Thymus (tissue), 14 donors: ENCODE data around the gene DIAPH1. TPM values are rescaled to one million over a fixed set of nuclear protein-coding genes. Genes with fewer than 3 reads are reported as not detected.

ENCODE experiments used
- DNase-seq, 9 donors: peaks; one replicate each; pipeline ENCODE4 v3.0.0-alpha.2; 2013; ENCODE audit warnings: low spot score in 9 of 9, low read depth in 6 of 9, missing footprints in 1 of 9
- H3K27ac ChIP-seq, 2 donors: one replicate each; pipeline ENCODE4 v1.5.1; 2013; ENCODE audit warnings: control low read depth in 1 of 2, low read depth in 1 of 2, low read length in 1 of 2, mild to moderate bottlenecking in 1 of 2, moderate library complexity in 1 of 2
- H3K27me3 ChIP-seq, 2 donors: one replicate each; pipeline ENCODE4 v1.5.1; 2013; ENCODE audit warnings: low read length in 1 of 2; ENCODE audit not compliant: control insufficient read depth in 2 of 2, insufficient read depth in 1 of 2
- H3K36me3 ChIP-seq, 2 donors: one replicate each; pipeline ENCODE4 v1.5.1; 2013; ENCODE audit warnings: low read length in 1 of 2, mild to moderate bottlenecking in 1 of 2, moderate library complexity in 1 of 2; ENCODE audit not compliant: control insufficient read depth in 2 of 2, insufficient read depth in 2 of 2
- H3K4me1 ChIP-seq, 2 donors: one replicate each; pipeline ENCODE4 v1.5.1; 2013; ENCODE audit warnings: low read length in 2 of 2; ENCODE audit not compliant: control insufficient read depth in 2 of 2, insufficient read depth in 2 of 2
- H3K4me3 ChIP-seq, 2 donors: one replicate each; pipeline ENCODE4 v1.5.1; 2013; ENCODE audit warnings: low read length in 2 of 2, control low read depth in 1 of 2, mild to moderate bottlenecking in 1 of 2
- H3K9me3 ChIP-seq, 2 donors: one replicate each; pipeline ENCODE4 v1.5.1; 2013; ENCODE audit warnings: low read length in 1 of 2, mild to moderate bottlenecking in 1 of 2; ENCODE audit not compliant: control insufficient read depth in 2 of 2, insufficient read depth in 1 of 2
- WGBS: extraction: QIAGEN DNeasy Blood & Tissue Kit; methylation state at CpG from one replicate; pipeline ENCODE4 v1.1.7; 2013; 5-methylcytosine and 5-hydroxymethylcytosine counted together
- long read RNA-seq, 10 donors: transcript quantifications; one replicate each; lab custom pipeline, GENCODE V29; 2026
- polyA plus RNA-seq: library from polyadenylated mRNA; stranded (reverse); fragments of 200-250 nt; gene quantifications from one replicate; pipeline ENCODE4 v1.2.3, GENCODE V29; 2013
- total RNA-seq: library from RNA; stranded (reverse); fragments of 120-200 nt; gene quantifications from one replicate; pipeline ENCODE4 v1.2.4, GENCODE V29; 2013
- donor health status: healthy.

Gene DIAPH1
- total RNA-seq (28.0 TPM), polyA plus RNA-seq (80.0 TPM)
- long read RNA-seq, donor 1, result 0 reads
- long read RNA-seq, donor 2, result 0 reads
- long read RNA-seq, donor 3, partial matches to known transcripts, result 73 of 73 reads
- long read RNA-seq, donor 3, other reads (novel, unspliced or antisense), result 0 of 73 reads
- long read RNA-seq, donor 4, result 0 reads
- long read RNA-seq, donor 5, partial matches to known transcripts, result 5 of 5 reads
- long read RNA-seq, donor 5, other reads (novel, unspliced or antisense), result 0 of 5 reads
- long read RNA-seq, donor 6, partial matches to known transcripts, result 5 of 5 reads
- long read RNA-seq, donor 6, other reads (novel, unspliced or antisense), result 0 of 5 reads
- long read RNA-seq, donor 7, result 0 reads
- long read RNA-seq, donor 8, result 0 reads
- long read RNA-seq, donor 9, result 0 reads
- long read RNA-seq, donor 10, result 0 reads

DNA sequence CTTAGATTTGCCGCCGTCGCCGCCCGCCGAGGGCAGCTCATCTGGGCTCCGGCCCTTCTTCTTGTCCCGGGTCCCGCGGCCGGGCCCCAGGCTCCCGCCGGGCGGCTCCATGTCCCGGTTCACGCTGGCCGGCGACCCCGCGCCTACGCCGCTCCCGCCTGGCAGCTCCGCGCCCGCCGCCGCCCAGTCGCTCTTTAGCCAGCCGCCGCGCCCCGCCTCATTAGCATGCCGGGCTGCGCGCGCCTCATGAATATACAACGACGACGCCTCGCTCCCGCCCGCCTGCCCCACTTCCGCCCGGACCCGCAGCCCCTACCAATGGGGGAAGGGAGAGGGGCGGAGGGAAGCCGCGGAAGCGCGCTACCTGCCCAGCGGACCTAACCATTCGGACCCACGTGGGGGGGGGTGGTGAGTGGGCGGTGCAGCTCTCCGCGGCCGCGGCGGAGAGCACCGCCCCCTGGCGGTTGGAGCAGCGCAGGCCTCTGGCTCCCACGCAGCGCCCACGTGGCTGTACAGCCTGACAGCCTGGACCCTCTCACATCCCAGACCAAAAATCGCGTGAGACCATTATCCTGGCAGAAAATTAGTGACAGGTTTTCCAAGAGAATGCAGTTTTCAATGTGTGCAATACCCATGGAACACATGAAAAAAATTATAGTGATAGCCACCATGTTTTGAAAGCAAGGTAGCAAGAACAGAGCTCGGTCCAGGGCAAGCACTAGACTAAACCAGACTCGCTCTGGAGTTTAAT, at the start of gene DIAPH1:
Gene DIAPH1 (minus strand): TSS at position 197 of the 751 bp plus-strand sequence. CDS start 86 bp downstream, at position 111.
- Histone ChIP-seq H3K36me3 (peaks cover 28 to 41% of the 10 kb centered on the region in 2 donors), H3K27ac (peak within 1 kb of the TSS; percentile 84 to 91), H3K4me3 (peak within 1 kb of the TSS; percentile 75 to 95), H3K9me3 (no peaks in the 10 kb centered on the region), H3K27me3 (no peaks in the 10 kb centered on the region), H3K4me1 (peaks cover 6 to 30% of the 10 kb centered on the region in 2 donors)
- 3% methylated on average over 70 of the region's 70 CpGs for WGBS
- DNase-seq, result peak; percentile 84 to 98 (median 95)

DNA sequence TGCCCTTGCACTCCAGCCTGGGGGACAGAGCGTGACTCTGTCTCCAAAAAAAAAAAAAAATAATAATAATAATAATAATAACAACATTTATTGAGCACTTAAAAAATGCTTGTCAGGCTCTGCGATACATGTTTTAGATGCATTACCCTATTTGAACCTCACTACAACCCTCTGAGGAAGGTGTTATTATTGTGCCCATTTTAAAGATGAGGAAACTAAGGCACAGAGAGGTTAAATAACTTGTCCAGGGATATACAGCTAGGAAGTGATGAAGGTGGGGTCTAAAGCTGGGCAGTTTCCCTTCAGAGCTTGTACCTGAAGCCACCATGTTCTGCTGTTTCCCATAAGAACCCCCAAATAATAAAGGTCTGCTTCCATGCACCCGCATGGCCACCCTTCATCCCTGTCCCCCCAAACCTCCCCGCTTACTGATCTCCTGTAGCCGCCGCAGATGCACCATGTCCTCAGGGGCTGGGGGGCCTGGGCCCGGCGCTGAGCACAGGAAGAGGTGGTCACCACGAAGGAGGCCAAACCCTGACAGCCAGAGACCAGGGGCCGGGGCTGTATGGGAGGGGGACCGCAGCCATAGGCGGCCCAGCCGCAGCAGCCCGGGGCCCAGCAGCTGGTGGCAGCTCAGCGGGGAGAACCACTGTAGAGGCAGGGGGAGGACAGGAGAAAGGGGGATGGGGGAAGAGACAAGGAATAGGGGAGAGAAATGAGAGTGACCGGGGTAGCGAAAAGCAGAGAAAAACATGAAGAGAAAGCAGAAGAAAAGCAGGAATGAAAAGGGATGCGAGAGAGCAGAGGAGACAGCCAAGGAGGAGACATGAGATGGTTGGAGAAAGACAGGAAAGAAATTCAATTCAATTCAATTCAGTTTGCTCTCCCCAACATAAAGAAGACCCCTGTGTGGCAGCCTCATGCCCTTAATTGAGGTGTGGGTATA, 47.5 kb upstream of the DIAPH1 start:
- no peaks in the 10 kb centered on the region for H3K4me1 ChIP-seq
- DNase-seq, result no peak
- no peaks in the 10 kb centered on the region for H3K36me3 ChIP-seq
- WGBS, result 95% methylated on average over 18 of the region's 18 CpGs
- H3K9me3 ChIP-seq, result no peaks in the 10 kb centered on the region
- H3K27me3 ChIP-seq, result peaks cover 0 to 5% of the 10 kb centered on the region in 2 donors
- H3K4me3 ChIP-seq, result no peak overlapping the region
- H3K27ac ChIP-seq, result no peak overlapping the region

DNA sequence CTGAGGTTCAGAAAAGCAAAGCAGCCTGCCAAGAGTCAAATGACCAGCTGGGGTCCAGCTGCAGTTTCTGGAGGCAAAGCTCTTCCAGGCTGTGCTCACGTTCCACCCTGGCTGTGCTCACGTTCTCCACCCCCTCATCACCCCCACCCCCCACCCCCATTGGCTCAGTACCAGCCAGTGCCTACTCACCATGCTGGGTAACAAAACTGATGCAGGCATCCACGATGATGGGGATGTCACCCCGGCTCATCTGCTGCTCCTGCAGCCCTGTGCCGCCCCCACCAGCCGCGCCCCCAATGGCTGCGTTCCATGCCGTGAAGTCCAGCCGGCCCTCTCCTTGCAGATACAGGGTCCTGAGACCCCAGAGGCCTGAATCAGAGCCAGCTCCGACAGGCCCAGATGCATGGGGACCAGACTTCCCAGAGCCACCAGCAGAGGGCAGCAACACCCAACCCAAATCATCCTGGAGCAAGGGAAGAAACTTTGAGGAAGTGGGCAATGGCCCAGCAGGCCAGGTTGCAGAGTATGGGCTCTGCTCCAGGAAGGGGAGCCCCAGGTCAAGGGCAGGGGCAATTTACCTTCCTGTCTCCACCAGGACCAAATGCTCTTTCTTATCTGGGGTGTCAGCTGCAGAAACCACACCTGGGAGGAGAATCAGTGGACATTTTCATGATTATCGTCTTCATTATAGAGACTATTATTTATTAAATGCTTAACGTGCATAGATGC, 46.1 kb upstream of the DIAPH1 start:
- no peak overlapping the region for H3K27ac ChIP-seq
- no peak overlapping the region for H3K4me3 ChIP-seq
- no peaks in the 10 kb centered on the region for H3K9me3 ChIP-seq
- H3K27me3 ChIP-seq, result peaks cover 0 to 5% of the 10 kb centered on the region in 2 donors
- peak in 8 of 9 donors; percentile 37 to 76 (median 56) for DNase-seq
- no peaks in the 10 kb centered on the region for H3K36me3 ChIP-seq
- no peaks in the 10 kb centered on the region for H3K4me1 ChIP-seq
- WGBS, result 47% methylated on average over 13 of the region's 13 CpGs

DNA sequence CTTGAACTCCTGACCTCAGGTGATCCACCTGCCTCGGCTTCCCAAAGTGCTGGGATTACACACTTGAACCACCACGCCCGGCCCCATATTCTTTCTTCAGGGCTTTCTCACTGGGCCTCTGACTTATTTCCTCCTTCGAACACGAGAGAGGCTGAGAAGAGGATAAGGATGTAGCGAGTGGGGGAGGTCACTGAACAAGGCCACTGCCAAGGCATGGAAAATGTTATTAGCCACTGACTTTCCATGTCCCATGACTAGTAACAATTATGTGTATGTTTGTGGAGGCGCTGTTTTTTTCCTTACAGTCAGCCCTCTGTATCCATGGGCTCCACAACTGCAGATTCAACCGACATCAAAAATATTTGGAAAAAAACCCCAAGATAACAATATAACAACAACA, 44.7 kb upstream of the DIAPH1 start:
- no peak for DNase-seq
- no peaks in the 10 kb centered on the region for H3K9me3 ChIP-seq
- no peaks in the 10 kb centered on the region for H3K4me1 ChIP-seq
- H3K27me3 ChIP-seq, result peaks cover 0 to 9% of the 10 kb centered on the region in 2 donors
- H3K27ac ChIP-seq, result no peak overlapping the region
- no peak overlapping the region for H3K4me3 ChIP-seq
- WGBS, result 94% methylated on average over 8 of the region's 8 CpGs
- no peaks in the 10 kb centered on the region for H3K36me3 ChIP-seq

DNA sequence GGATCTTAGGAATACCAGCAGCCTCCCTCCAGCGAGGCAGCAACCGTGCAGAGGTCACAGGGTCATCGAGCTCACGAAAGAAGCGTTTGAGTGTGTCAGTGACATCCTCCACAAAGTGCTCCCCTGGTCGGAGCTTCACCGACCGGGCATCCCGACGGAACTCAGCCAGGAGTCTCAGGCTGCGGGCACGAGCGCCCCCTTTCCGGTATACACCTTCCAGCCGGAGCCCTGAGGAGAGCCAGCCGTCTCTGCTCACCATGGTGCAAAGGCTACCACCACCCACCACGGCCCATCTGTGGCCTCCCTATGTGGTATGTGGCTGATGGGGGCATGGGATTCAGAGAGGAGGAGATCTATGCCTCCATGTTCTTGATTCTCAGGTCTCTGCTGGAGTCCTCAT, 43.2 kb upstream of the DIAPH1 start:
- DNase-seq, result no peak
- H3K4me3 ChIP-seq, result no peak overlapping the region
- H3K4me1 ChIP-seq, result no peaks in the 10 kb centered on the region
- H3K27ac ChIP-seq, result no peak overlapping the region
- H3K27me3 ChIP-seq, result peaks cover 0 to 11% of the 10 kb centered on the region in 2 donors
- WGBS, result 95% methylated on average over 17 of the region's 17 CpGs
- no peaks in the 10 kb centered on the region for H3K36me3 ChIP-seq
- H3K9me3 ChIP-seq, result peaks cover 0 to 3% of the 10 kb centered on the region in 2 donors

DNA sequence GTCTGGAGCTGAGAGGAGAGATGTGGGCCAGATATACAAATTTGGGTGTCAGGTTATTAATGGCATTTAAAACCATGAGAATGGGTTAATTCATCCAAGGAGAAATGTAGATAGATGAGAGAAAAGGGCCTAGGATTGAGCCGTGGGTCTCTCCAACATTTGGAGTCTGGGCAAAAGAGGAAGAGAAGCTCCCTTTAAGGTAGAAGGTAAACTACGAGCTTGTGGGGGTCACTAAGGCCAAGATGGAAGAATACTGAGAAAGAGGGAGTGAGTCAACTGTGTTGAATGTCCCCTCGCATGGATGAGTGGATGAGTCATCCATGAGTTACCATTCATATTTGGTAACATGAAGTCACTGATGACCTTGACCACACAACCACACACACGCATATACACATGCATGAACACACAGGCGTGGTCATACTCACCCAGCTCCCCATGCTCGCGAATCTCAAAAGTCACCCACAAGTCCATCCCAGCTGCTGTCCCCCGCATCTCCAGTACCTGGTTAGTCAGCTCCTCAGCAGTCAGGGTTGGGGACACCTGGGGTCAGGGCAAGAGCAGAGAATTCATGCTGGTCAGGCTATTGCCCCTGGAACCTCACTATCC, 39.2 kb upstream of the DIAPH1 start:
- Histone ChIP-seq H3K27me3 (peaks cover 0 to 19% of the 10 kb centered on the region in 2 donors), H3K27ac (no peak overlapping the region), H3K9me3 (peaks cover 0 to 3% of the 10 kb centered on the region in 2 donors), H3K36me3 (no peaks in the 10 kb centered on the region), H3K4me3 (no peak overlapping the region), H3K4me1 (no peaks in the 10 kb centered on the region)
- no peak for DNase-seq
- WGBS, result 89% methylated on average over 8 of the region's 8 CpGs

DNA sequence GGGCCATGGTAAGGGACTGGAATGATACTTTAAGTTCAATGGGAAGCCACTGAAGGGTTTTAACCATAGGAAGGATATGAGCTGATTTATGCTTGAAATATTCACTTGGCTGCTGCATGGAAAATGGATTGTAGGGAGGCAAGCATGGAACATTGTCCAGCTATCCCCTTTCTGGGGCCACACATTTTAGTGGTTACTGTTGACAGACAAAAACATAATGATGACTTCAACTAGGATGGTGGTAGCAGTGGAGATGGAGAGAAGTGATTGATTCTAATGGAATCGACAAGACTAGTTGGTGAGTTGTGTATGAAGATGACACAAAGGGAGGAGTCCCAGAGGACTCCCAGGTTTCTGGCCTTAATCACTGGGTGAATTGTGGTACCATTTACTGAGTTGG, 38.6 kb upstream of the DIAPH1 start:
- Histone ChIP-seq H3K27me3 (peaks cover 0 to 21% of the 10 kb centered on the region in 2 donors), H3K4me3 (no peak overlapping the region), H3K36me3 (no peaks in the 10 kb centered on the region), H3K9me3 (peaks cover 0 to 3% of the 10 kb centered on the region in 2 donors), H3K27ac (no peak overlapping the region), H3K4me1 (no peaks in the 10 kb centered on the region)
- 93% methylated on average over 1 of the region's 1 CpG for WGBS
- DNase-seq, result no peak

DNA sequence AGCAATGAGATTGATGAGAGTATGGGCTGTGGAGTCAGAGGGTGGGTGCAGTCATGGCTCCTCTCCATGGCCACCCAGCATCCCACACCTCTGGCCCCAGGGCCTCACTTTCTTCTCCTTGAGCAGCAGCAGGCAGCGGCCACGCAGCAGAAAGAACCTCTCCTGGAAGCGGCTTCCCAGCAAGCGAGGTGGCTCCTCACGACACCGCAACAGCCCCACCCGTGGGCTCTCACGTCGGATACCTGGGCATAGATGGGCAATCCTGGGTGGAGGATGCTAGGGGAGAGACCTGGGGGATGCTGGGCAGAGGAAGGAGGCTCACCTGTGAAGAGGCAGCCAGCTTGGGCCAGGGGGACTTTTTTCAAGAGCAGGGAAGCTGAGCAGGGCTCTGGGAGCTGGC, 37.6 kb upstream of the DIAPH1 start:
- Histone ChIP-seq H3K27me3 (peaks cover 0 to 21% of the 10 kb centered on the region in 2 donors), H3K27ac (no peak overlapping the region), H3K36me3 (no peaks in the 10 kb centered on the region), H3K9me3 (peaks cover 0 to 3% of the 10 kb centered on the region in 2 donors), H3K4me1 (peaks cover 4 to 6% of the 10 kb centered on the region in 2 donors), H3K4me3 (no peak overlapping the region)
- WGBS, result 99% methylated on average over 9 of the region's 9 CpGs
- no peak for DNase-seq
